GM10847 (cell line): ENCODE data around the gene MNAT1.

ENCODE experiments used
- POLR2A ChIP-seq: IDR thresholded peaks from 2 replicates; pipeline ENCODE4 v1.6.1; 2011; ENCODE audit not compliant: insufficient read length; ENCODE audit errors: extremely low read depth

The MNAT1 gene

GRCh38 chr14:60777856-60778578, 43.5 kb downstream of the MNAT1 start:
- TF ChIP-seq POLR2A = no peak

DNA sequence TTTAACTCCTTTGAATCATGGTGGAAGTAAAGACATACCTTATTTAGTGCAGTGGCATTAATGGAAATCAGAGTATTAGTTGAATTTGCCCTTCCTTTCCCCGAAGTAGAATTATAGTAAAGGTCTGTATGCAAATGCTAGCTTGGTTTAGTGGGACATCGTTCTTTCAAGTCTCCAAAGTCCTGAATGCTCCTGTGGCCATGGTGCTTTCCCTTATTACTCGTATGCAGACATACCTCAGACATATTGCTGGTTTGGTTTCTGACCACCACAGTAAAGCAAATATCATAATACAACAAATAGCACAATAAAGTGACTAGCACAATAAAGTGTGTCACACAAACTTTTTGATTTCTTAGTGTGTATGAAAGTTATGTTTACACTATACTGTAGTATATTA, 52.3 kb downstream of the MNAT1 start:
- TF ChIP-seq POLR2A = no peak

- TF ChIP-seq POLR2A = no peak
Measured at GRCh38 chr14:60789656-60790055, 55.1 kb downstream of the MNAT1 start.

GRCh38 chr14:60790850-60791249, 56.3 kb downstream of the MNAT1 start:
- TF ChIP-seq POLR2A = no peak

DNA sequence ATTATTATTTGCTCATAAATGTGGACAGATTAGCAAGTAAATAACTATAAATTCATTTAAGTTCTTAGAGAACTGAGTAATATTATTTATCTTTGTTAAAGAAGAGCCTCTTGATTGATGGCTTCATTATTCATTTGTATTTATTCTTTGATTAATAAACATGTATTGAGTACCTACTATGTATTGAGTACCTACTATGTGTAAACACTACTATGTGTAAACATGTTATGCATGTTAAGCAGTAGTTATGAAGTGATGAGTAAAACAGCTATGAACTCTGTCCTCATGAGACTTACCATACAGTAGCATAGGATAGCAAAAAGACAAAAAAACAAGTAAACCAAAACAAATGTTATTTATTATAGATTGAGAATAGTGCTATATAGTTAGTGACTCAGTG, 61.9 kb downstream of the MNAT1 start:
- TF ChIP-seq POLR2A = no peak

DNA sequence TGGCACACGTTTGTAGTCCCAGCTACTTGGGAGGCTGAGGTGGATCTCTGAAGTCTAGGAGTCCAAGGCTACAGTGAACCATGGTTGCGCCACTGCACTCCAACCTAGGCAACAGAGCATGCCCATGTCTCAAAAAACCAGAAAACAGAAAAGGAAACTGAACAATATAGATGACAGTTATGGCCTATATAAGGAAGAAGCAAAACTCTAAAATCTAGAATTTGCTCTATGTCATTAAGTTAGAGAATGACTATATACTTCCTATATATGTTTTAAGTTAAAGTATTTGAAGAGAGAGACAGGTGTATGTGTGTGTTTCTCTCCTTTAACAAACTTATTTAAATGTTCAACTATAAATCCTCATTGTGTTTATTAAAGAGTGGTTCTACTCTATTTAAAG, 65.8 kb downstream of the MNAT1 start:
- TF ChIP-seq POLR2A = no peak

DNA sequence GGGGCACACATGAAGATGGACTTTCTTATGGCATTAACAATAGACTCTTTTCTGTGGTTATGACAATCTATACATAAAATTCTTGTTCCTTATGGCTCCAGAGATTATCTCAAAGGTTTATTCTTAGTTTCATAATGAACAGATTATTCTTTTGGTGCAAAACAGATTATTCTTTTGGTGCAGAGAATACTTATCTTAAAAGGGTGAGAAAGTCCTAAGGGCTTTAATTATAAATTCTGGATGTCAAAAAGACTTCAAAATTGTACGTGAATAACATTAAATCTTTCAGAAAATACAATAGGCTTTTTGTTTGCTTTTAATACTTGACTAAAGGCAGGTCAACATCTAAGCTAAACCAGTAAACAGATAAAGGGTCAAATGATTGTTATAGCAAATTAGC, 69.3 kb downstream of the MNAT1 start:
- no peak for TF ChIP-seq POLR2A

- TF ChIP-seq POLR2A = no peak
Measured at GRCh38 chr14:60805841-60806430, 71.4 kb downstream of the MNAT1 start.

DNA sequence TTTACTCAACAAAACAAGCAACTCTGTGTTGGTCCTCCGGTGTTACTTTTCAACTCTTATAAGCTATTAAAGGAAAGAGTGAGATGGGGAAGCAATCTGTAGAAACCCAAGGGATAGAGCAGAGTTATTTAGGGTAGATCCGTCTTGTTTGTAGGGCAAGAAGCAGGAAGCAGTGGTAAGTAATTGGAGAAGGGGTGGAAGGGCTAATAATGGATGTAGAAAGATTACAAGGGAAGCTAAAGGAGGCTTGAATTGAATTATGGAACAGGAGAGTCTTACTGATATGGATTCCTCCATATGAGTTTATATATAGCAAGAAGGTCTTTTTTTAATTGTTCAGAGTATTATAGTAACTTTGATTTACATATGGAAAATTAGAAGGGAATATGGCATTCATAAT, 72.7 kb downstream of the MNAT1 start:
- no peak for TF ChIP-seq POLR2A

- TF ChIP-seq POLR2A = no peak
Measured at GRCh38 chr14:60807971-60808370, 73.4 kb downstream of the MNAT1 start.

DNA sequence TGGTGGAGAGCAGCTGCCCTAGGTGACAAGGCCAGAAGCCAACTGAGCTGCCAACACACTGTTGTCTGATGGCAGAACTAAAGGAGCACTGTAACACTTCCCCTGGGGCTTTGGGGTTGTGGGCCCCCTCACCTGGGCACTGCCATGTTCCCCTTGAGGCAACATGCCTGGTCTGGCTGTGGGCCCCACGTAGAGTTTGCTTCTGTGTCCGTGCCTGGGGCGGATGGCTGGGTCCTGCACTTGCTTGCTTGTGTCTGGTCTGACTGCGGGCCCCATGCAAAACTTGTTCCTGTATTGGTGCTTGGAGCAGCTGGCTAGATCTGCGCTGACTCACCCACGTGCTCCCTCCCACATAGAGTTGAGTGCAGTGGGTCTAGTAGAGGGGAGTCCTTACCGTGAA, 78.4 kb downstream of the MNAT1 start:
- no peak for TF ChIP-seq POLR2A

GRCh38 chr14:60815371-60815770, 80.8 kb downstream of the MNAT1 start:
- TF ChIP-seq POLR2A = no peak

GRCh38 chr14:60817113-60817512, 82.6 kb downstream of the MNAT1 start:
- no peak for TF ChIP-seq POLR2A

DNA sequence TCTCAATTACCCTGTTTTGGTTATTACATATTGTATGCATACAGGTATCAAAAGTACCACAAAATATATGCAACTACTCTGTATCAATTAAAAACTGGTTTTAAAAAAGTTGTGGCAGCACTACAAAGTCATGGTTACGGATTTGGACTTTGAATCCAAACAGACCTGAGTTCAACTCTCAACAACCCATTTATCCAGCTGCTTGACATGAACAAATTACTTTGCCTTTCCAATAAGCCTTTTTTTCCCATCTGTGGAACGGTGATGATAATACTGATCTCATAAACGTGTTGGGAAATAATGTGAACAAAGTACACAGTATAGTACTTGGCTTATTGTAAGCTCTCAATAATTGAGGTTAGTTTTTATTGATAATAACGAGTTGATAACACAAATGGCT, 85.0 kb downstream of the MNAT1 start:
- no peak for TF ChIP-seq POLR2A

GRCh38 chr14:60838601-60839000, 104.0 kb downstream of the MNAT1 start:
- TF ChIP-seq POLR2A = no peak

DNA sequence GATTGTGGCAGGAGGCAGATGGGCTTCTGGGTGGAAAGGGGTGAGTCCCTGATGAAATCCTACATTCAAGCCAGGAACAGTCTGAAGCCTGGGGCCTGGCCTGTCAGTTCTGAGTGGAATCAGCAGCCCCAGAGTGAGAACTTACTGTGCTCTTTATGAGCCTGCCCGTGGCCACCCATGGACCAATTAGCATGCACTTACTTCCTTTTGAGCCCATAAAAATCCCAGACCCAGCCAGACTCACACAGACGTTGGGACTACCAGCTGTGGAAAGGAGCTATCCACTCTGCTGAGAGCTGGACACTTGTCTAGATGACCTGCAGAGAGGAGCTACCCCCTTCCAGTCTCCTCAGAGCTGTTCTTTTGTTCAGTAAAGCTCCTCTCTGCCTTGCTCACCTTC, 104.5 kb downstream of the MNAT1 start:
- no peak for TF ChIP-seq POLR2A

DNA sequence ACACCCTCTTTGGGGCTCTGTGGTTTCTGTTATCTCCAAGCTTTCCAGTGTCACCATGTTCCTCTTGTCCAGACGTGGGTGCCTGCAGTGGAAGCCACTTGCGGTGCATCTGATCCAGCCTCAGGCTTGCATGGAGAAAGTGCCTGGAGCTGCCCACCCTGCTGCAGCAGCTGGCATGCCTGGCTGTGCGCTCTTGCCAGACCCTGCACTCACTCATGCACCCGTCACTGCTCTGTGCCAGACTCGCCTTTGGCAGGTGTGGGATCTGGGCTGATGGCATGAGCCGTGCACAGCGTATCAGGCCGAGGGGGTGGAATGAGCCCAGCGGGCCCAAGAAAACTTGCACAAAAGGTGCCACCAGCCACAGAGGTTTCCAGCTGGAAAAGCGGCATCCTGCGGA, 105.1 kb downstream of the MNAT1 start:
- TF ChIP-seq POLR2A = no peak

GRCh38 chr14:60840313-60840712, 105.8 kb downstream of the MNAT1 start:
- TF ChIP-seq POLR2A = no peak

DNA sequence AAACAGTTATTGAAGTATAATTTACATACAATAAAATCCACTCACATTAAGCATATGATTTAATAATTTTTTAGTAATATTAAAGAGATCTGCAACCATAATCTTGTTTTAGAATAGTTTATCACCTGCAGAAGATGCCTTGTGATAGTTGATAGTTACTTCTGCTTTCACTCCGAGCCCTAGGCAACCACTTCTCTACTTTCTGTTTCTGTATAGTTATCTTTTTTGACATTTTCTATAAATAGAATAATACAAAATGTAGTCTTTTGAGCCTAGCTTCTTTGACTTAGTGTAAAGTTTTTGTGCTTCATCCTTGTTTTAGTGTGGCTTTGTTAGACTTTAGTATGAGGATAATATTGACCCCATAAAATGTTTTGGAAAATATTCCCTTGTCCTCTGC, 111.0 kb downstream of the MNAT1 start:
- no peak for TF ChIP-seq POLR2A
